Peyer's patch (tissue), 4 donors: ENCODE data around the gene NOS1.

ENCODE experiments used
- CTCF ChIP-seq, 6 experiments: fragments of 450-650 bp in 4 of 6; fragments of 200-600 bp in 2 of 6; sonication (generic) in 1 of 6; IDR thresholded peaks; one replicate each; pipeline ENCODE4 v1.5.1; 2017 to 2019; ENCODE audit warnings: antibody characterized with exemption in 6 of 6, mild to moderate bottlenecking in 3 of 6, moderate library complexity in 1 of 6
- POLR2A ChIP-seq, 2 donors: fragments of 450-650 bp; IDR thresholded peaks; one replicate each; pipeline ENCODE4 v1.5.1; 2017; ENCODE audit warnings: antibody characterized with exemption in 2 of 2, mild to moderate bottlenecking in 2 of 2, moderate library complexity in 2 of 2

DNA sequence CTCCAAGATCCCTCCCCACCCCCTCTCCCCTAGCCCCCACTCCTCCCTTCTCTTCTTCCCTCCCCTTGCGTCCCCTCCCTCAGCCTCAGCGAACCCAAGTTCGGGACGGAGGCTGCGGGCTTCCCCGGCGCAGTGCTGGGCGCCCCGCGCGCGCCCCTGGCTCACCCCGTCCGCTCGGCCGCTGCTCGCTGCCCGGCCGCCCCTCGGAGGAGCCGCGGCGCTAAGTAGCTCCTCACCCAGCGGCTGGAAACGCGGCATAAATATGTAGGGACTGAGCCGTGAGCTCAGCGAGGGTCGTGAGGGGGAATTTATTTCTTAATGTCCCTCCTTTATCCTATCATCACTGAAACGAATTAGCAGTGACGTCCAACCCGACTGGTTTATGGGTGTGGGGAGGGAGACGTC, at the start of gene NOS1:
- no peak for TF ChIP-seq CTCF (IDR thresholded peaks at IDR 0.05)
- TF ChIP-seq POLR2A (IDR thresholded peaks at IDR 0.05): no peak
